GM18951 (cell line): ENCODE results near the gene FAU.
"Not testable (repeated sequence)": the region's sequence is repeated elsewhere in the genome, so short reads cannot be mapped to it uniquely, and the experiment has no call there.

ENCODE experiments used
- POLR2A ChIP-seq: IDR thresholded peaks from 4 replicates; pipeline ENCODE4 v1.6.1; 2011; ENCODE audit warnings: mild to moderate bottlenecking; ENCODE audit not compliant: insufficient read length, insufficient read depth; ENCODE audit errors: extremely low read depth
- in situ Hi-C: fragments of 300-500 bp; cut with MboI; formaldehyde crosslinking; loops from one replicate; pipeline ENCODE4 v1.12.0; 2022; ENCODE audit warnings: low sequenced_read_pairs, mixed read lengths, inconsistent platforms; ENCODE audit not compliant: unreplicated experiment

FAU gene

DNA sequence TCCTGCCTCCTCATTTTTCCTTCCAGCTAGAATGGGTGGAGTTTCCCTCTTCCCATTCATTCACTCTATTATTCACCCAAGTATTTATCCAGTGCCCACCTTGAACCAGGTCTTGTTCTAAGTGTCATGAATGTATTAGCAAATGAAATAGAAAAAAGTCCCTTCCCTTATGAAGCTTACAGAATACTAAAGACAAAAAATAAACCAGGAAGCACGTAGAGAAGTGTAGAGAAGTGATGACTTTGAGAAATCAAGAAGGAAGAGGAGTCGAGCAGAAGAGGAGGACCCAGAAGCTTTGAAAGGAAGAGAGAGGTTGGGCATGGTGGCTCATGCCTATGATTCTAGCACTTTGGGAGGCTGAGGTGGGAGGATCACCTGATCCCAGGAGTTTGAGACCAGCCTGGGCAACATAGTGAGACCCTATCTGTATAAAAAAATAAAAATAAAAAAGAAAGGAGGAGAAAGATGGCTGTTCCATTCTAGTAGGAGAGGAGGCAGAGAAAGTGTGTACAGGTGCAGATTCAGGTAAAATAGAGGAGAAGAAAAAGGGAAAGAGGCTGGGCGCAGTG is 29.5 kb upstream of the FAU start:
- in situ Hi-C loops: no loop called here
- TF ChIP-seq POLR2A: no peak

DNA sequence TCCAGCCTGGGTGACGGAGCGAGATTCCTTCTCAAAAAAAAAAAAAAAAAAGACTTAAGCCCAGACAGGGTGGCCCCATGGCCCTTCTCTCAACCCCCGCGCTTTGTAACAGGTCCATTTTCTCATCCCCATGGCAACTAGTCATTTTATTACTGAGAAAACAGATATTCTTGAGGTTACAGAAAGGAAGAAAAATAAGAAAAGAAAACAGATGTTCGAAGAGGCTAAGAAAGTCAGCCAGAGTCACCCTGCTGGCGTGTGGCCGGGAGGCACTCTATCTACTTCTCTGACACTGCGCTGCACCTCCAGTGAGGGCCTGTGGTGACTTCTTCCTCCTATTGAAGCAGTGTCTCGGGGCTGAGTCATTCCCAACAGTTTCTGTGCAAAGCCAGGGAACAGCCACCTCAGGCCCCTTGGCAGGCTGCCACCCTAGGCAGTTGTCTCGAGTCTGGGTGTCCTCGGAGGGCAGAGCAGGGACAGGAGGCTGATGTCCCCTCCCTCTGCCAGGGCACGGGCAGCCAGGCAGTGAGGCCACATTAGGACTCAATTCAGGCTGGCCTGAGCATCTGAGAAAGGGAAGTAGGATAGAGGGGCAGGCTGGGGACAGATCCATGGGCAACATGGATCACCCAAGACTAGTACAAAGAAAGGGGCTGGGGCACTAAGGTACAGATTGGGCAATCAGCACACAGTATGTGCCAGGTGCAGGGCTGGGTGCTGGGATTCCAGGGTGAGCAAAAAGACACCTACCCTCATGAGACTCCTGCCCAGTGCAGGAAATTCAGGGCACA is 28.8 kb upstream of the FAU start:
- in situ Hi-C loops: no loop called here
- TF ChIP-seq POLR2A: no peak

DNA sequence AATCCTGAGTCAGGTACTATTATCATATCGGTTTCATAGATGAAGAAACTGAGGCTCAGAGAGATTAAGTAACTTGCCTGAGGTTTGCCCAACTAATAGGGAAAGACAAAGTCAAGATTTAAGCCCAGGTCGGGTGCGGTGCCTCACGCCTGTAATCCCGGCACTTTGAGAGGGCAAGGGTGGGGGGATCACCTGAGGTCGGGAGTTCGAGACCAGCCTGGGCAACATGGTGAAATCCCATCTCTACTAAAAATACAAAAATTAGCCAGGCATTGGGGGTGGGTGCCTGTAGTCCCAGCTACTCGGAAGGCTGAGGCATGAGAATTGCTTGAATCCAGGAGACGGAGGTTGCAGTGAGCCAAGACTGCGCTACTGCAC is 28.2 kb upstream of the FAU start:
- in situ Hi-C loops: not testable (repeated sequence)

DNA sequence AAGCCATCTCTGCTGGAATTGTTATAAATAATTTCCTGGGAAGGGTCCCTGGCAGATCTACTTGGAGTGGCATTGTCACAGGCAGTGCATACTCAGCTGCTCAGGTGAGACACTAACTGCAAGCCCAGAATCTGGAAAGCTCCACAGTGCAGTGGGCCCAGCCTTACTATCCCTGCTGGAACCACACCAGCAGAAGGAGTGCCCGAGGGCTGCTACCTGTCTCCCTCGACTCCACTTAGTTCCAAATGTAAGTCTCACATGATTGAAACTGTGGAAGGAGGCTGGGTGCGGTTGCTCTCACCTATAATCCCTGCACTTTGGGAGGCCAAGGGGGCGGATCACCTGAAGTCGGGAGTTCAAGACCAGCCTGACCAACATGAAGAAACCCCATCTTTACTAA is 26.7 kb upstream of the FAU start:
- in situ Hi-C loops: no loop called here
- TF ChIP-seq POLR2A: no peak

DNA sequence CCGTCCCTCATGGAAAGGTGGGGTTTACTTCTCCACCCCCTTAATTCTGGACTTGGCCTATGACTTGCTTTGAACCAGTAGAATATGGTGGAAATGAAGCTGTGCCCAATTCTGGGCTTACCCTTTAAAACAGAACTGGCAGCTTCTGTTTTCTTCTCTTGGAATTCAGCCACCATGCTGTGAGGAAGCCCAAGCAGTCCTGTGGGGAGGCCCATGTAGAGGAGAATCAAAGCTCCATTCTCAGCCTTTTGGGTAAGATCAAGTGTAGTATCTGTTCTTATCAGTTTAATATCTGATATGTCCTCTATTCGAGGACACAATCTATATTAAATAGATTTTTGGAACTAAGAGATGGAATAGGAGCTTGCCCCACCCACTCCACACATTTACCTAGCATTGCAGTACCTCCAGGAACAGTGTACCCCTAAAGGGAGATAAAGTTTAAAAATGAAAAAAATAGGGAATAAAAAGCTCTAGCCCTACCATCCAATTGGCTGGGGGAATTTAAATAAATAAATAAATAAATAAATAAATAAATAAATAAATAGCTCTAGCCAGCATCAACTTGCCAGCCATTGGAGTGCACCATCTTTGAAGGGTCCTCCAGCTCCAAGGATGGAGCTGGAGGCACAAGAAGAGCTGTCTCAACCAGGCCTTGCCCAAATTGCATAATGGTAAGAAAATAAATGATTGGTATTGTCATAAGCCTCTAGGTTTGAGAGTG is 25.6 kb upstream of the FAU start:
- no peak for TF ChIP-seq POLR2A
- in situ Hi-C loops: no loop called here

DNA sequence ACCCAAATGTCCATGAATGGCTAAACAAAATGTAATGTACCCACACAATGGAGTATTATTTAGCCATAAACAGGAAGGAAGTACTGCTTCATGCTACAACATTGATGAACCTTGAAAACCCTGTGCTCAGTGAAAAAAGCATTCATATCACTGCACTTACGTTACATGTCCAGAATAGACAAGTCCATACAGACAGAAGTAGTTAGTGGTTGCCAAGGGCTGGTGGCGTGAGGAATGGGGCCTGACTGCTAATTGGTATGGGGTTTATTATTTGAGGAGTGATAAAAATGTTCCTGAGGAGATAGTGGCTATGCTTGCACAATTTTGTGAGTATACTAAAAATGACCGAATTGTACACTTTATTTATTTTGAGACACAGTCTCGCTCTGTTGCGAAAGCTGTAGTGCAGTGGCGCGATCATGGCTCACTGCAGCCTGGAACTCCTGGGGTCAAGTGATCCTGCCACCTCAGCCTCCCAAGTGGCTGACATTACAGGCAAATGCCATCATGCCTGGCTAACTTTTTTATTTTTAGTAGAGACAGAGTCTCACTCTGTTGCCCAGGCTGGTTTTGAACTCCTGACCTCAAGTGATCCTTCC is 20.1 kb upstream of the FAU start:
- no peak for TF ChIP-seq POLR2A
- in situ Hi-C loops: no loop called here

DNA sequence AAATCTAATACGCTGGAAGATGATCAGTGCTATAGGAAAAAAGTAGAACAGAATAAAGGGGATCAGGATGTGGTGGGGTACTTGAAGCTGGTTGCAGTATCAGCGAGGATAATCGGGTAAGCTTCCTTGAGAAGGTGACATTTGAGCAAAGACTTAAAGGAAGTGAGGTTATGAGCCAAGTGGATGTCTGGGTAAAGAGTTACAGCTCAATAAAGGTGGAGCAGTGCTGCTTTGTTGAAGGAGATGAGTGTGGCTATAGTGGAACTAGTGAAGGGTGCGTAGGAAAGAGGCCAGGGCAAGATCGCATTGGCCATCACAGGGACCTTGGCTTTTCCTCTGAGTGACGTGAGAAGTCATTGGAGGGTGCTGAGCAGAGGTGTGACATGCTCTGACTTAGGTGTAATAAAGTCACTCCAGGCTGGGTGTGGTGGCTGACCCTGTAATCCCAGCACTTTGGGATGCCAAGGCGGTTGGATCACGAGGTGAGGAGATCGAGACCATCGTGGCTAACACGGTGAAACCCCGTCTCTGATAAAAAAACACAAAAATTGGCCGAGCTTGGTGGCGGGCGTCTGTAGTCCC is 14.7 kb upstream of the FAU start:
- in situ Hi-C loops: no loop called here
- TF ChIP-seq POLR2A: no peak

DNA sequence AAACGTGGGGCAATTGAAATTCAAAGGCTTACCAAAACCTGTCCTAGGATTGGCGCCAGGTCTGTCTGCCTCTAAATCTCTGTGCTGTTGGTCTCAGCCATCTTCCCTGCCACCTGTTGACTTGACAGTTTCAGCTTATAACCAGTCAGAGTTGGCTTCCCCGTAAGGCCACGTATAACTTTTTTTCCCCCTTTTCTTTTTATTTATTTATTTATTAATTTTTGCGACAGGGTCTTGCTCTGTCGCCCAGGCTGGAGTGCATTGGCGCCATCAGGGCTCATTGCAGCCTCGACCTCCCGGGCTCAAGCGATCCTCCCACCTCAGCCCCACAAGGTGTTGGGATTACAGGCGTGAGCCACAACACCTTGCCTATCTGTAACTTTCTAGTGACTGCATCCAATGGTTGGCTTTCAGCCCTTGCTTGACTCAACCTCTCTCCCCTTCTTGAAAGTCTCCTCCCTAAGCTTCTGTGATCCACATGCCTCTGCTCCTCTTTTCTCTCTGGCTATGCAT is 13.8 kb upstream of the FAU start:
- in situ Hi-C loops: no loop called here
- no peak for TF ChIP-seq POLR2A

DNA sequence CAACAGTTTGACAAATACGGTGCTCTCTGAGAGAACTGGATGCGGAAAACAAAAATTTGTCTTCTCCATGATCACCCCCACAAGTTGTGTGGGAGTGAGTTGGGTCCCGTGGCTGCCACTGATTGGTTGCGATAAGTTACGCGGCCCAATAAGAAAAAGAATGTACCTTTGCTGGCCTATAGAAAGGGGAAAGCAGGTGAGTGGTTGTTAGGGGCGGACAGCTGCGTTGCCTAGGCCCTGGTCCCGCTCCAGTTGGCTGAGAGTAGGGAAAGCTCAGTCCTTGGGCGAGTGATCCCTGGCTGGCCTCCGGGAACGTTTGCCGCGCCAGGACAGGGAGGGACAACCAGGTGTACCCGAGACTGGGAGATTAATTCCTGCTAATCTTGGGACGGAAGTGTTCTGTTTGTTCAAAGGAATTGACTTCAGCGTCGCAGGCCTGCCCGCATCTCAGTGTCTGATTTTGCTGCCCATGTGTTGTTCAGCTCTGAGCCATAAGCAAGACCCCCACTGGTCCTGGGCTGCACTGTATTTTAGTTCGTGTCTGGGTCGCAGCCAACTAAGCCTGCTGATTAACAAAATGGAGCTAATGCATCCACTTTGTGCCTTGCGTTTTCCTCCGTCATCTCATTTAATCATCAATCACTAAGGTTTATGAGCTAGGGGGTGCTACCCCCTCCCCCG is 13.2 kb upstream of the FAU start:
- TF ChIP-seq POLR2A: peak; percentile 73
- in situ Hi-C loops: no loop called here

DNA sequence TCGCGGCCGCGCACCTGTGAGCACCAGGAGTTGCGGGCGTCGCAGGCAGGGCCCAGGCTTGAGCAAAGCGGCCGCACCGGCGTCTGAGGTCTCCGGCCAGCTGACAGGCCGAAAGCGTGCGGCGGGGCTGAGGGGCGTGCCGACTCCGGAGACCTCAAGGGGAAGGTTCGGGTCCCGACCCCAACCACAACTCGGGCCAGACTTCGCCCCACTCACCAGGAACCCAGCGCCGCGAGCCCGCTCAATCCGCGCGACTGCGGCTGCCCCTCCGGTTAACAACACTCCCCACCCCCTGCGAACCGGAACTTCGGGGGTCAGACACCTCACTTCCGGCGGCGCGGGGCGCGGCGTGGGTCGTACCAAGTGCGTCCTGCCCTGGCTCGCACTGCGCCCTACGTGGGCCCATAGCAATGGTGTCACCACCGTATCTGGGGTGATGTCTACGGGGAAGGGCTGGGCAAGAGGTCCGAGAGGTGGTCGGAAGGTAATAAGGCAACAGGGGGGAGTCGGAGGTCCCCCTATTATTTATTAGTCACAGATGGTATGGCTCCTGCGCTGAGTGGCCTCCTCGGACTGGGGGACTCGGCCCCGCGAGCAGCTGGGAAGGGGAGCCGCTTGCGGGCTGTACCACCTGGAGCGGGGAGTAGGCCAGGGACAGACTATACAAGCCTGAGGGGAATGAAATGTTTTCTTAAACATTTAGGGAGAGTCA is 12.5 kb upstream of the FAU start, which contains the start of gene SYVN1:
SYVN1 (minus strand) TSS at position 280 of the 712 bp plus-strand sequence. CDS start 918 bp downstream, outside the sequence.
- TF ChIP-seq POLR2A: peak; percentile 84
- in situ Hi-C loops: no loop called here

DNA sequence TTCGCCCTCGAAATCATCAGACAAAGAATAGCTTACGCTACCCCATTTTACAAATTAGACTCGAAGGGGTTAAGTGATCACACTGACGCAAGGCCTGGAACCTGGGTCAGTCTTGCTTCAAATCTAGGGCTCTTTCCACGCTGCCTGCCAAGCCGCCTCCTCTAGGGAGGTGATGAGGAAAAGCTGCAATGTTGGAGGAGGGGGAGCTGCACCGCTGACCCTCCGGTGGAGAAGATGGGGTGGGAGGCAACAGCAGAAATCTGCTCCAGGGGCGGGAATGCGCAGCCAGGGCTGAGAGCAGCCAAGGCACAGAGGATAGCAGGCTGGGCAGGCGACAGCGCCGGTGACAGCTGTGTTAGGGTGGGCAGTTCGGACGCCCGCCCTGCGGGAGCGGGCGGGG is 11.8 kb upstream of the FAU start:
- TF ChIP-seq POLR2A: no peak
- in situ Hi-C loops: no loop called here
